Activated CD4-positive, alpha-beta T cell treated with anti-CD3 and anti-CD28 coated beads, Interleukin-10, Interleukin-2, amounts not matched to agents 100 ng/mL and 50 ng/mL, durations not matched to agents 16 hours and 8 hours (primary cell): ENCODE results near the gene ARHGEF9.
"Not testable (repeated sequence)": the region's sequence is repeated elsewhere in the genome, so short reads cannot be mapped to it uniquely, and the experiment has no call there.

Source experiments
- DNase-seq: peaks from one replicate; pipeline ENCODE4 v3.0.0-alpha.2; 2020

ARHGEF9 gene

DNA sequence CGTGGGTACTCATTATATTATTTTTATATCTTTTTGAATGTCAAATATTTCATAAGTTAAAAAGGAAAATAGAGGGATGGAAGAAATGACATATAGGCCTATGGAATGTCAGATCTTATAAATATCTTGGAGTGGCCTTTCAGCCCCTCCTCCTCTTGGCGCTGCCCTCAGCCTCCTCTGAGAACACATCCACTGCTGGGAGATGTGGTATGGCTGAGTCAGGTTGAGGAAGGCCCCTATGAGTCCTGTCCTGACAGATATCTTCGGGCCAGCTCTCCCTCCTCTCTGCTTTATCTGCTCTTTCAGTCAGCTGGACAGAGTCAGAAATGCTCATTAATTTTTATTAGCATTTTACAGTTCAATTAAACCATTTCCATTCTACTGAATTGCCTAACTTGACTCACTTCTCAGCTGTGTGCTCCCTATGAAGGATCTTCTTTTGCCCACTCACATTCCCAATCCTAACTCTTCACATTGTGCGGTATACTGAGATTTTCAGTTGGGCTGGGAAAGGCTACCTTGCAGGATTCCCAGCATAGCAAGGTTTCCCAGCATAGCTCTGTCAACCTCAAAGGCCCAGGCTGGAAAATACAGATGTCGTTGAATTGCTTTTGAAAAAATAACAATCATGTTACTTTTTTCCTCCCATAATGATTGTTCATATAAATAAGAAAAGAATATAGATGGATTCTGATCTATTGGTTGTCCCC, 128.0 kb downstream of the ARHGEF9 start:
- DNase-seq: no peak

DNA sequence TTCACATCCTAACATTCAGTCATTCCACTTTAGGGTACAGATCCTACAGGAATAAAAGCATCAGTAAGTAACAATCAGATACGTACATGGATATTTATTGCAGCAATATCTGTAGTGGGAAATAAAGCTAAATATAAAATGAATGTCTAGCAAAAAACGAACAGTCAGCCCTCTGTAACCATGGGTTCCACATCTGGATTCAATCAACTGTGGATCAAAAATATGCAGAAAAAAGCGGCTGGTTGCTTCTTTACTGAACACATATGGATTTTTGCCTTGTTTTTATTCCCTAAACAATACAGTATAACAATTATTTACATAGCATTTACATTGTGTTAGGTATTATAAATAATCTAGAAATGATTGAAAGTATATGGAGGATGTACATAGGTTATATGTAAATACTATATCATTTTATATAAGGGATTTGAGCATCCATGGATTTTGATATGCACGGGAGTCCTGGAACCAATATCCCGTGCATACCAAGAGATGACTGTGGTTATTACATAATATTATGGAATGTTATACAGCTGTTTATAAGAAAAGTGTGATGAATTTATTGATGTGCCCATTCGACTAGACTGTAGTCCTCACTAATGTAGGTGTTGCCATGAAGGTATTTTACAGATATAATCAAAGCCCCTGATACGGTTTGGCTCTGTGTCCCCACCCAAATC, 132.8 kb downstream of the ARHGEF9 start:
- DNase-seq: no peak

DNA sequence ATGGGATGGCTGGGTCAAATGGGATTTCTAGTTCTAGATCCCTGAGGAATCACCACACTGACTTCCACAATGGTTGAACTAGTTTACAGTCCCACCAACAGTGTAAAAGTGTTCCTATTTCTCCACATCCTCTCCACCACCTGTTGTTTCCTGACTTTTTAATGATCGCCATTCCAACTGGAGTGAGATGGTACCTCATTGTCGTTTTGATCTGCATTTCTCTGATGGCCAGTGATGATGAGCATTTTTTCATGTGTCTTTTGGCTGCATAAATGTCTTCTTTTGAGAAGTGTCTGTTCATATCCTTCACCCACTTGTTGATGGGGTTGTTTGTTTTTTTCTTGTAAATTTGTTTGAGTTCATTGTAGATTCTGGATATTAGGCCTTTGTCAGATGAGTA, 139.3 kb downstream of the ARHGEF9 start:
- DNase-seq: not testable (repeated sequence)

DNA sequence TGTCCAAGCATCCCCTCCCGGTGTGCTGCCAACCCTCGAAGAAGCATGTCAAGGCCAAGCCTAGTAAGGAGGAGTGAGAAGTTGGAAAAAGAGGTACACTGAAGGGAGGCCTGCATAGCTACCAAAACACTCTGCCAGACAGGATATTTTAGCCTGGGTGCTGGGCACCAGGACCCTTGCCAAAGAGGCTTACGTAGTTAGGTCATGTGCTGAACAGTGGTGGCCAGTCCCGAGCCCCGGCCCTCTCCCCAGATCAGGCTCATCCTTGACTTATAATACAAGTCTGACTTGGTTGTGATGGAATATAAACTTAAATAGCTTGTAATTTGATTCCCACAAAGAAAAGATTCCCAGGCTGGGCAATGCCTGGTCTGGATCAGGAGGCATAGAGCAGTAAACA, 149.3 kb downstream of the ARHGEF9 start:
- no peak for DNase-seq

DNA sequence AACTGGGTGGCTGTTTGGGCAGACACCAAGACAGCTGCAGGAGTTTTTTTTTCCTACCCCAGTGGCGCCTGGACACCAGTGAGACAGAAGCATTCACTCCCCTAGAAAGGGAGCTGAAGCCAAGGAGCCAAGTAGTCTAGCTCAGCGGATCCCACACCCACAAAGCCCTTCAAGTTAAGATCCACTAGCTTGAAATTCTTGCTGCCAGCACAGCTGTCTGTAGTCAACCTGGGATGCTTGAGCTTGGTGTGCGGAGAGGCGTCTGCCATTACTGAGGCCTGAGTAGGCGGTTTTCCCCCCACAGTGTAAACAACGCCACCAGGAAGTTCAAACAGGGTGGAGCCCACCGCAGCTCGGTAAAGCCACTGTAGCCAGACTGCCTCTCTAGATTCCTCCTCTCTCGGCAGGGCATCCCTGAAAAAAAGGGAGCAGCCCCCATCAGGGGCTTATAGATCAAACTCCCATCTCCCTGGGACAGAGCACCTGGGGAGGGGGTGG, 171.4 kb downstream of the ARHGEF9 start:
- no peak for DNase-seq

DNA sequence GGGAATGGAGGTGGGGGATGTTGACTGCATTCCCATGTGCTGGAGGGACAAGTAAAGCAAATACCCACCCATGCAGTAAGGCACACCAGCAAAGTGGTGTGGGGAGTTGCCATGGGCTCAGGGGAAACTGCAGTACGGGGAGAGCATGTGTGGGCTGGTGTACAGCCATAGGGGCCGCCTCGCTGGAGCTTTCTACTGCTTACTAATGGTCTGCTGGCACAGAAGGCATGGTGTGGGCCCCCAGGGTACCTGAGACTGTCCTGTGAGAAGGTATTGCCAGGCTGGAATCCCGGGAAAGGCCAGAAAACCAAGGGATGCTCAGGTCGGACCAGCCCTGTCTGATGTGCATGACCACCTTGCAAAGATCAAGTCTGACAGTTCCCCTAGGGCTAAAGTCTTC, 199.1 kb downstream of the ARHGEF9 start:
- DNase-seq: no peak
